HUES6 (cell line): ENCODE results near the gene IGSF22.

ENCODE experiments used
- H3K27ac ChIP-seq: 2 replicates; pipeline ENCODE4 v1.7.0; 2013; ENCODE audit warnings: low read depth, mild to moderate bottlenecking, low read length, inconsistent platforms
- H3K27me3 ChIP-seq: 2 replicates; pipeline ENCODE4 v1.6.1; 2013; ENCODE audit warnings: low read length; ENCODE audit not compliant: control insufficient read depth, insufficient read depth
- H3K36me3 ChIP-seq: 2 replicates; pipeline ENCODE4 v1.6.1; 2013; ENCODE audit warnings: low read length; ENCODE audit not compliant: control insufficient read depth, insufficient read depth
- H3K4me1 ChIP-seq: 2 replicates; pipeline ENCODE4 v1.6.1; 2013; ENCODE audit warnings: low read length; ENCODE audit not compliant: control insufficient read depth, insufficient read depth
- H3K4me3 ChIP-seq: 2 replicates; pipeline ENCODE4 v1.5.1; 2013; ENCODE audit warnings: low read depth, low read length
- H3K9ac ChIP-seq: one replicate; pipeline ENCODE4 v1.6.1; 2013; ENCODE audit warnings: mild to moderate bottlenecking, low read length
- H3K9me3 ChIP-seq: 2 replicates; pipeline ENCODE4 v1.6.1; 2013; ENCODE audit warnings: low read depth, low read length; ENCODE audit not compliant: control insufficient read depth, insufficient read depth

The IGSF22 gene

GRCh38 chr11:18713646-18714442 is 12.1 kb downstream of the IGSF22 start:
- peaks cover 72% of the 10 kb centered on the region for H3K27me3 ChIP-seq
- no peaks in the 10 kb centered on the region for H3K9me3 ChIP-seq

GRCh38 chr11:18710545-18710944 is 15.4 kb downstream of the IGSF22 start:
- H3K27ac ChIP-seq = no peak overlapping the region
- H3K9me3 ChIP-seq = no peaks in the 10 kb centered on the region
- no peak overlapping the region for H3K9ac ChIP-seq
- H3K4me3 ChIP-seq = no peak overlapping the region
- no peaks in the 10 kb centered on the region for H3K4me1 ChIP-seq
- no peaks in the 10 kb centered on the region for H3K36me3 ChIP-seq
- H3K27me3 ChIP-seq = peaks cover 57% of the 10 kb centered on the region

More at GRCh38 chr11:18713646-18714442, 12.1 kb downstream of the IGSF22 start:
- Histone ChIP-seq H3K36me3 (no peaks in the 10 kb centered on the region), H3K27ac (no peak overlapping the region), H3K4me1 (no peaks in the 10 kb centered on the region), H3K4me3 (no peak overlapping the region), H3K9ac (no peak overlapping the region)

GRCh38 chr11:18709414-18709813 is 16.6 kb downstream of the IGSF22 start:
- Histone ChIP-seq H3K4me3 (no peak overlapping the region), H3K27me3 (peaks cover 46% of the 10 kb centered on the region), H3K27ac (no peak overlapping the region), H3K9ac (no peak overlapping the region), H3K9me3 (no peaks in the 10 kb centered on the region), H3K36me3 (no peaks in the 10 kb centered on the region), H3K4me1 (no peaks in the 10 kb centered on the region)

GRCh38 chr11:18707811-18708340 is 18.1 kb downstream of the IGSF22 start:
- Histone ChIP-seq H3K36me3 (no peaks in the 10 kb centered on the region), H3K4me1 (no peaks in the 10 kb centered on the region), H3K27ac (no peak overlapping the region), H3K27me3 (peaks cover 36% of the 10 kb centered on the region), H3K4me3 (no peak overlapping the region), H3K9ac (no peak overlapping the region), H3K9me3 (no peaks in the 10 kb centered on the region)

- H3K27me3 ChIP-seq = peaks cover 27% of the 10 kb centered on the region; the same call in 1 of the 2 replicates
Measured at GRCh38 chr11:18706330-18707243, 19.4 kb downstream of the IGSF22 start.

GRCh38 chr11:18705651-18706281 is 20.2 kb downstream of the IGSF22 start:
- peaks cover 29% of the 10 kb centered on the region; the same call in 1 of the 2 replicates for H3K27me3 ChIP-seq
- H3K9me3 ChIP-seq = no peaks in the 10 kb centered on the region
- H3K27ac ChIP-seq = no peak overlapping the region
- H3K36me3 ChIP-seq = no peaks in the 10 kb centered on the region
- no peaks in the 10 kb centered on the region for H3K4me1 ChIP-seq
- H3K4me3 ChIP-seq = no peak overlapping the region; the same call in 1 of the 2 replicates
- H3K9ac ChIP-seq = no peak overlapping the region

More at GRCh38 chr11:18706330-18707243, 19.4 kb downstream of the IGSF22 start:
- Histone ChIP-seq H3K9ac (no peak overlapping the region), H3K4me3 (no peak overlapping the region), H3K36me3 (no peaks in the 10 kb centered on the region), H3K9me3 (no peaks in the 10 kb centered on the region), H3K27ac (no peak overlapping the region), H3K4me1 (no peaks in the 10 kb centered on the region)

GRCh38 chr11:18704698-18705097 is 21.3 kb downstream of the IGSF22 start:
- H3K36me3 ChIP-seq = no peaks in the 10 kb centered on the region
- H3K27me3 ChIP-seq = peaks cover 37% of the 10 kb centered on the region
- no peak overlapping the region for H3K4me3 ChIP-seq
- no peak overlapping the region for H3K9ac ChIP-seq
- H3K4me1 ChIP-seq = peaks cover 2% of the 10 kb centered on the region; the same call in 1 of the 2 replicates
- no peaks in the 10 kb centered on the region for H3K9me3 ChIP-seq
- no peak overlapping the region for H3K27ac ChIP-seq

- Histone ChIP-seq H3K9ac (no peak overlapping the region), H3K27ac (no peak overlapping the region), H3K4me1 (peaks cover 6% of the 10 kb centered on the region; the same call in 1 of the 2 replicates), H3K27me3 (peaks cover 37% of the 10 kb centered on the region), H3K36me3 (no peaks in the 10 kb centered on the region), H3K4me3 (no peak overlapping the region), H3K9me3 (no peaks in the 10 kb centered on the region)
Measured at GRCh38 chr11:18704045-18704645, 21.8 kb downstream of the IGSF22 start.

- Histone ChIP-seq H3K27me3 (peaks cover 31% of the 10 kb centered on the region), H3K4me1 (peaks cover 7% of the 10 kb centered on the region; the same call in 1 of the 2 replicates), H3K9ac (no peak overlapping the region)
Measured at GRCh38 chr11:18703001-18703763, 22.8 kb downstream of the IGSF22 start.

More at GRCh38 chr11:18703001-18703763, 22.8 kb downstream of the IGSF22 start:
- H3K36me3 ChIP-seq = no peaks in the 10 kb centered on the region
- H3K4me3 ChIP-seq = no peak overlapping the region
- H3K9me3 ChIP-seq = no peaks in the 10 kb centered on the region
- no peak overlapping the region for H3K27ac ChIP-seq
